ENCODE data around the gene NUDCD3. TPM values are rescaled to one million over a fixed set of nuclear protein-coding genes. Genes with fewer than 3 reads are reported as not detected.

Gene NUDCD3
- total RNA-seq, 1 experiment from 2014 or later = 71.9 TPM

- H3K9me3 Mint-ChIP-seq = peaks cover 8 to 11% of the 10 kb centered on the region in 2 experiments
- H3K27ac Mint-ChIP-seq = no peak overlapping the region
- Histone ChIP-seq H3K4me1 (ENCODE audit: insufficient read depth, low read length) (no peaks in the 10 kb centered on the region), H2BK20ac (ENCODE audit: low read depth, low read length, poor library complexity, severe bottlenecking) (no peak overlapping the region), H3K9ac (ENCODE audit: extremely low read depth, insufficient read length, low read length) (no peak overlapping the region), H3K23me2 (ENCODE audit: insufficient read length, low read depth, low read length, poor library complexity, severe bottlenecking) (no peaks in the 10 kb centered on the region), H3K56ac (ENCODE audit: insufficient read length, low read depth, low read length) (no peak overlapping the region), H4K5ac (ENCODE audit: insufficient read length, low read depth, low read length) (no peak overlapping the region), H2BK120ac (ENCODE audit: low read depth, low read length, poor library complexity, severe bottlenecking) (no peak overlapping the region), H2AFZ (ENCODE audit: low read length) (no peak overlapping the region), H3K9me3 (ENCODE audit: control insufficient read depth, low read depth, low read length) (no peaks in the 10 kb centered on the region), H4K20me1 (ENCODE audit: control insufficient read depth, insufficient read depth, insufficient read length) (no peaks in the 10 kb centered on the region), H2BK12ac (ENCODE audit: insufficient read length, low read depth, low read length) (no peak overlapping the region), H3K79me1 (ENCODE audit: insufficient read depth, low read depth, low read length, poor library complexity, severe bottlenecking) (no peaks in the 10 kb centered on the region), H3K18ac (ENCODE audit: insufficient read length, low read depth, low read length) (no peak overlapping the region), H3K27me3 (ENCODE audit: insufficient read depth, low read length) (no peaks in the 10 kb centered on the region), H3K27ac (ENCODE audit: insufficient read length, low read depth, low read length) (no peak overlapping the region), H3K79me2 (ENCODE audit: insufficient read depth, low read length) (no peaks in the 10 kb centered on the region), H3K14ac (ENCODE audit: insufficient read depth, low read length) (no peak overlapping the region), H3K23ac (ENCODE audit: insufficient read length, low read depth, low read length) (no peak overlapping the region), H2BK5ac (ENCODE audit: insufficient read length, low read length) (no peak overlapping the region), H2BK15ac (ENCODE audit: low read depth, low read length) (no peak overlapping the region), H3T11ph (ENCODE audit: low read length) (no peak overlapping the region), H3K4me2 (ENCODE audit: insufficient read depth, insufficient read length, low read length) (no peak overlapping the region), H3K4ac (ENCODE audit: low read depth, low read length) (no peak overlapping the region), H4K8ac (replicated peaks; ENCODE audit: insufficient read length, low read depth, low read length) (no peak overlapping the region), H4K91ac (ENCODE audit: insufficient read length, low read depth, low read length) (no peak overlapping the region), H2AK5ac (ENCODE audit: insufficient read length, low read length) (no peak overlapping the region)
- no peaks in the 10 kb centered on the region for H3K4me1 Mint-ChIP-seq
- no peak overlapping the region for H3K4me3 Mint-ChIP-seq
- no CpG with 5 or more reads among the region's 7 CpGs for WGBS (ENCODE audit: extremely low coverage, insufficient read length, low lambda C conversion rate)
- TF ChIP-seq CTCF (conservative IDR thresholded peaks at IDR 0.05) = no peak
- H3K27me3 Mint-ChIP-seq (ENCODE audit: low read depth) = peaks cover 5% of the 10 kb centered on the region; the same call in 1 of the 2 replicates
- no peaks in the 10 kb centered on the region; a peak in 1 of 7 replicates for H3K36me3 Mint-ChIP-seq (ENCODE audit: insufficient read depth in 1 of 3, low read depth in 3 of 3)
- no peak for DNase-seq
These were observed 22.3 kb upstream of the NUDCD3 start for GRCh38 chr7:44512736-44513135.

Measured in H9 (cell line).